ENCODE results near the gene PHLPP1. TPM values are rescaled to one million over a fixed set of nuclear protein-coding genes. Genes with fewer than 3 reads are reported as not detected.

PHLPP1 gene
- total RNA-seq, 4 donors from 2014 or later, result 17.7 to 29.5 (median 25.5) TPM

DNA sequence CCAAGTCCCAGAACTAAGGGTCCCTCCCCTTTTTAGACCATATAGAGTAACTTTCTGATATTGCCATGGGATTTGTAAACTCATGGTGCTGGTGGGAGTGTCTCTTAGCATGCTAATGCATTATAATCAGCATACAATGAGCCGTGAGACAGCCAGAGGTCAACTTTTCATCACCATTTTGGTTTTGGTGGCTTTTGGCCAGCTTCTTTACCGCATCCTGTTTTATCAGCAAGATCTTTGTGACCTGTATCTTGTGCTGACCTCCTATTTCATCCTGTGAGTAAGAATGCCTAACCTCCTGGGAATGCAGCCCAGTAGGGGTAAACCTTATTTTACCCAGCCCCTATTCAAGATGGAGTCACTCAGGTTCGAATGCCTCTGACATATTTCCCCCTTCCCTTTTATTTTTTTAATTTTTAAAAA, 148.2 kb downstream of the PHLPP1 start:
- Histone ChIP-seq H3K27ac (no peak overlapping the region), H3K4me1 (peaks cover 0 to under 1% (median 0%) of the 10 kb centered on the region in 4 donors), H3K27me3 (no peaks in the 10 kb centered on the region), H3K9me3 (no peaks in the 10 kb centered on the region), H3K4me3 (no peak overlapping the region), H3K36me3 (no peaks in the 10 kb centered on the region)
- in situ Hi-C loops (cut with MboI; ENCODE audit: low pct_ligation_motif_present in 1 of 4, low pct_unique_long_range_greater_than_20kb in 1 of 4, low sequenced_read_pairs in 3 of 4) (no loop called here), intact Hi-C loops (cut with DNase I; ENCODE audit: low total_unique reads) (no loop called here)
- no peak for DNase-seq
- TF ChIP-seq, protein P1, sequence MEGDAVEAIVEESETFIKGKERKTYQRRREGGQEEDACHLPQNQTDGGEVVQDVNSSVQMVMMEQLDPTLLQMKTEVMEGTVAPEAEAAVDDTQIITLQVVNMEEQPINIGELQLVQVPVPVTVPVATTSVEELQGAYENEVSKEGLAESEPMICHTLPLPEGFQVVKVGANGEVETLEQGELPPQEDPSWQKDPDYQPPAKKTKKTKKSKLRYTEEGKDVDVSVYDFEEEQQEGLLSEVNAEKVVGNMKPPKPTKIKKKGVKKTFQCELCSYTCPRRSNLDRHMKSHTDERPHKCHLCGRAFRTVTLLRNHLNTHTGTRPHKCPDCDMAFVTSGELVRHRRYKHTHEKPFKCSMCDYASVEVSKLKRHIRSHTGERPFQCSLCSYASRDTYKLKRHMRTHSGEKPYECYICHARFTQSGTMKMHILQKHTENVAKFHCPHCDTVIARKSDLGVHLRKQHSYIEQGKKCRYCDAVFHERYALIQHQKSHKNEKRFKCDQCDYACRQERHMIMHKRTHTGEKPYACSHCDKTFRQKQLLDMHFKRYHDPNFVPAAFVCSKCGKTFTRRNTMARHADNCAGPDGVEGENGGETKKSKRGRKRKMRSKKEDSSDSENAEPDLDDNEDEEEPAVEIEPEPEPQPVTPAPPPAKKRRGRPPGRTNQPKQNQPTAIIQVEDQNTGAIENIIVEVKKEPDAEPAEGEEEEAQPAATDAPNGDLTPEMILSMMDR (IDR thresholded peaks at IDR 0.05), result no peak
- TF ChIP-seq POLR2AphosphoS5 (IDR thresholded peaks at IDR 0.05) (no peak), EP300 (IDR thresholded peaks at IDR 0.05; ENCODE audit: low read depth) (no peak), POLR2A (IDR thresholded peaks at IDR 0.05) (no peak)
- WGBS, 2 donors (ENCODE audit: low coverage in 1 of 2), result 75 to 90% methylated on average over 3 of the region's 3 CpGs

DNA sequence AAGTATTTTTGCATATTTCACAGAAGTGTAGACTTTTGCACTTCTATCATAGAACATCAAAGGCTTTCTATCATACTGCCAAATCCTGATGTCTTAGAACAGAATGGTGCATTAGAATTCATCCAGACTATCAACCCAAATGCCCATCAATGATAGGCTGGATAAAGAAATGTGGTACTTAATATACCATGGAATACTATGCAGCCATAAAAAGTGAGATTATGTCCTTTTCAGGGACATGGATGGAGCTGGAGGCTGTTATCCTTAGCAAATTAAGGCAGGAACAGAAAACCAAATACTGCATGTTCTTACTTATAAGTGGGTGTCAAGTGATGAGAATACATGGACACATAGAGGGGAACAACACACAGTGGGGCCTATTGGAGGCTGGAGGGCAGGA, 150.2 kb downstream of the PHLPP1 start:
- TF ChIP-seq POLR2A (IDR thresholded peaks at IDR 0.05), result no peak
- TF ChIP-seq, protein P1 (IDR thresholded peaks at IDR 0.05), result no peak
- TF ChIP-seq EP300 (IDR thresholded peaks at IDR 0.05; ENCODE audit: low read depth), result no peak
- TF ChIP-seq POLR2AphosphoS5 (IDR thresholded peaks at IDR 0.05), result no peak
- Histone ChIP-seq H3K36me3 (no peaks in the 10 kb centered on the region), H3K4me3 (no peak overlapping the region), H3K27me3 (no peaks in the 10 kb centered on the region), H3K9me3 (no peaks in the 10 kb centered on the region), H3K4me1 (peaks cover 0 to 16% (median 7%) of the 10 kb centered on the region in 4 donors), H3K27ac (no peak overlapping the region)
- DNase-seq, result no peak
- intact Hi-C loops (cut with DNase I; ENCODE audit: low total_unique reads) (no loop called here), in situ Hi-C loops (cut with MboI; ENCODE audit: low pct_ligation_motif_present in 1 of 4, low pct_unique_long_range_greater_than_20kb in 1 of 4, low sequenced_read_pairs in 3 of 4) (no loop called here)

DNA sequence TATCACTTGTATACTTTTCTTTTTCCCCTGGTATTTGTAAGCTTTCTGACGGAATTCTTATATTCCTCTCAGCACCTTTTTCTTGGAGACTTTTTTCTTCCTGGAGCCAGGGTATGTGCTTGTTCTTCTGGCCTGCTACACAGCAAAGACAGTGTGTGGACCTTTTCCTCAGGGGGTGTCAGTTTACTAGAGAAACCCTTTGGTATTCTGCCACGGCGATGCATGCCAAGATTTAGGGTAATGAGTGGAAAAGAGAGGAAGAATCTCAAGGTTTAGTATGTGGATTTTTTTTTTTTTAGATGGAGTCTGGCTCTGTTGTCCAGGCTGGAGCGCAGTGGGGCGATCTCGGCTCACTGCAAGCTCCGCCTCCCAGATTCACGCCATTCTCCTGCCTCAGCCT, 152.2 kb downstream of the PHLPP1 start:
- no peaks in the 10 kb centered on the region for H3K36me3 ChIP-seq
- peaks cover 0 to 16% (median 7%) of the 10 kb centered on the region in 4 donors for H3K4me1 ChIP-seq
- no peak overlapping the region for H3K4me3 ChIP-seq
- intact Hi-C loops (cut with DNase I; ENCODE audit: low total_unique reads) (no loop called here), in situ Hi-C loops (cut with MboI; ENCODE audit: low pct_ligation_motif_present in 1 of 4, low pct_unique_long_range_greater_than_20kb in 1 of 4, low sequenced_read_pairs in 3 of 4) (no loop called here)
- WGBS, 2 donors (ENCODE audit: low coverage in 1 of 2), result 95 to 100% methylated on average over 8 of the region's 8 CpGs
- H3K27me3 ChIP-seq, result no peaks in the 10 kb centered on the region
- TF ChIP-seq POLR2A (IDR thresholded peaks at IDR 0.05) (no peak), POLR2AphosphoS5 (IDR thresholded peaks at IDR 0.05) (no peak), EP300 (IDR thresholded peaks at IDR 0.05; ENCODE audit: low read depth) (no peak)
- TF ChIP-seq, protein P1 (IDR thresholded peaks at IDR 0.05), result no peak
- DNase-seq, result no peak
- H3K27ac ChIP-seq, result no peak overlapping the region
- no peaks in the 10 kb centered on the region for H3K9me3 ChIP-seq

DNA sequence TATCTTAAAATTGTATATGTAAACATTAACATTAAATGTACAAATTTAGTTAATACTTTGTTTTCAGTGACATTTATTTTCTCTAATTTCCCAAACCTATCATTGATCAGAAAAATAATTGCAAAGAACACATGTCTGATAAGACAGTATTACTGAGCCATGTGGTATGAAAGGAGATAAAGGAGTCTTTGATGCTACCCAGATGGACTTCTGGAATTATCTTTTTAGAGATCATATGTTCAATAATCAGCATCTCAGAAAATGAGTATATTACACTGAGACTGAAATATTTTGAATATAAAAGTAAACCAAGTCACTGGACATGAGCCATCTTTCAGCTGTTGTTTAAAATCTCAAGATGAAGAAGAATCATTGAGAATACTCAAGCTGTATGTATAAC, 153.3 kb downstream of the PHLPP1 start:
- intact Hi-C loops (cut with DNase I; ENCODE audit: low total_unique reads) (no loop called here), in situ Hi-C loops (cut with MboI; ENCODE audit: low pct_ligation_motif_present in 1 of 4, low pct_unique_long_range_greater_than_20kb in 1 of 4, low sequenced_read_pairs in 3 of 4) (no loop called here)
- Histone ChIP-seq H3K4me3 (no peak overlapping the region), H3K9me3 (no peaks in the 10 kb centered on the region), H3K27me3 (no peaks in the 10 kb centered on the region), H3K4me1 (peaks cover 0 to 16% (median 7%) of the 10 kb centered on the region in 4 donors), H3K27ac (no peak overlapping the region), H3K36me3 (no peaks in the 10 kb centered on the region)
- no peak for DNase-seq
- TF ChIP-seq EP300 (IDR thresholded peaks at IDR 0.05; ENCODE audit: low read depth) (no peak), POLR2AphosphoS5 (IDR thresholded peaks at IDR 0.05) (no peak), POLR2A (IDR thresholded peaks at IDR 0.05) (no peak)
- TF ChIP-seq, protein P1 (IDR thresholded peaks at IDR 0.05), result no peak
